ENCODE measurements around the gene GOLGA8Q.
"Not testable (repeated sequence)": the region's sequence is repeated elsewhere in the genome, so short reads cannot be mapped to it uniquely, and the experiment has no call there.

GOLGA8Q gene, protein sequence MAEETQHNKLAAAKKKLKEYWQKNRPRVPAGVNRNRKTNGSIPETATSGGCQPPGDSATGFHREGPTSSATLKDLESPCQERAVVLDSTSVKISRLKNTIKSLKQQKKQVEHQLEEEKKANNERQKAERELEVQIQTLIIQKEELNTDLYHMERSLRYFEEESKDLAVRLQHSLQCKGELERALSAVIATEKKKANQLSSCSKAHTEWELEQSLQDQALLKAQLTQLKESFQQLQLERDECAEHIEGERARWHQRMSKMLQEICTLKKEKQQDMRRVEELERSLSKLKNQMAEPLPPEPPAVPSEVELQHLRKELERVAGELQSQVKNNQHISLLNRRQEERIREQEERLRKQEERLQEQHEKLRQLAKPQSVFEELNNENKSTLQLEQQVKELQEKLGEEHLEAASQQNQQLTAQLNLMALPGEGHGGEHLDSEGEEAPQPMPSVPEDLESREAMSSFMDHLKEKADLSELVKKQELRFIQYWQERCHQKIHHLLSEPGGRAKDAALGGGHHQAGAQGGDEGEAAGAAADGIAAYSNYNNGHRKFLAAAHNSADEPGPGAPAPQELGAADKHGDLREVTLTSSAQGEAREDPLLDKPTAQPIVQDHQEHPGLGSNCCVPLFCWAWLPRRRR

GRCh38 chr15:30551750-30552149, at the start of gene GOLGA8Q:
Gene GOLGA8Q, plus strand, starts transcription at chr15:30552050. Its CDS starts 28 bp downstream, at chr15:30552078.
- DNase-seq (ENCODE audit: low read depth), result not testable (repeated sequence)

GRCh38 chr15:30502904-30503781, 48.7 kb upstream of the GOLGA8Q start:
- not testable (repeated sequence) for DNase-seq (ENCODE audit: low read depth)

GRCh38 chr15:30504162-30504843, 47.5 kb upstream of the GOLGA8Q start:
- not testable (repeated sequence) for DNase-seq (ENCODE audit: low read depth)

DNA sequence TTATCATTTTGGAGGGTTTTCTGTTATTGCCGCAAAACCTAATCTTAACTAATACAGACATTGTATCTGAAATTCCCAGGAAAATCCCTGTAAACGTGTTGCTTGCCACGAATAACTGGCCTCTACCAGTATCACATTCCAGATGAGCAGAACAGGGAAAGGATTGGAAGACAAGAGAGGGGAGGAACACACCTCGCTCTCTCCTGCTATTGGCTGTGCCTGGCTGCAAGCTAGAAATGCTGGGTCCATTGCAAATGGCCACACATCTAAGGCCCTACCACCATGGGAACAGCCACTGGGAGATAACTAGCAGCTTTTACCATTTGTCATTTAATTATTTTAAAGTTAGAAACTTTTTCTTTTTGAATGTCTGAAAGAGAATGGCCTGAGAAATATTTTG, 37.3 kb upstream of the GOLGA8Q start:
- not testable (repeated sequence) for DNase-seq (ENCODE audit: low read depth)

DNA sequence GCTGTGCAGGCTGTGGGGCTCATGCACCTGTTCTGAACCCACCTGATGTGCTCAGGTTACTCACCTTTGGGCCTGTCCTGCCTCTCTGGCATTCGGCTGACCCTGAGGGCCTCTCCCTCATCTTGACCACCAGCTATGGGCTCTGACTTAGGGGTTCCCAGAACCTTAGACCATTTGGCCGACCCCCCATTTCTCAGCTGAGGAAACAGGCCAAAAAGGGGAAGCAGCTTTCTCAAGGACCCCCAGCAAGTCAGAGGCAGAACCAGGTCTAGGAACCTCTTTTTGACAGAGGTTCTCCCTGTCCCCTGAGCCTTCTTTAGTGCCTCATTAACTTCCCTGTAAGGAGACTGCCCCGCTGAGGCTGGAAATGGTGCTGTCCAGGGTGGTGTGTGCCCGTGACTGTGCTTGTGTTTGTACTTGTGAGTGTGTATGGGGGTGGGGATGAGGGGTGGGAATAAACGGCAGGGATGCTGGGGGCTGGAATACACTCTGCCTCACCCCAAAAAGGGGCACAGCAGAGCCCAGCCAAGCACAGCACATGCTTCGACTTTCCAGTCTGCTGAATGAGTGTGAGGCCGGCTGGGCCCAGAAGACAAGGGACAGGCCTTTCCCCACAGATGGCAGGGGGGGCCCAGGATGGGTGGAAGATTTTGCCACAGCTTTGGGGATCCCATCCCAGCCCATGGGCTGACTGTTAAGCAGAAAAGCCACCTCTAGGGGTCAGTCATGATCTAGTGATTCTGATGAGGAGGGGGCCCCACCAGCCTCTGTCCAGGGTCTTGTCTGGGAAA, 28.2 kb upstream of the GOLGA8Q start:
- not testable (repeated sequence) for DNase-seq (ENCODE audit: low read depth)

- DNase-seq (ENCODE audit: low read depth), result not testable (repeated sequence)
Measured at GRCh38 chr15:30525912-30526311, 25.9 kb upstream of the GOLGA8Q start.

- not testable (repeated sequence) for DNase-seq (ENCODE audit: low read depth)
Measured at GRCh38 chr15:30529049-30529448, 22.8 kb upstream of the GOLGA8Q start.

DNA sequence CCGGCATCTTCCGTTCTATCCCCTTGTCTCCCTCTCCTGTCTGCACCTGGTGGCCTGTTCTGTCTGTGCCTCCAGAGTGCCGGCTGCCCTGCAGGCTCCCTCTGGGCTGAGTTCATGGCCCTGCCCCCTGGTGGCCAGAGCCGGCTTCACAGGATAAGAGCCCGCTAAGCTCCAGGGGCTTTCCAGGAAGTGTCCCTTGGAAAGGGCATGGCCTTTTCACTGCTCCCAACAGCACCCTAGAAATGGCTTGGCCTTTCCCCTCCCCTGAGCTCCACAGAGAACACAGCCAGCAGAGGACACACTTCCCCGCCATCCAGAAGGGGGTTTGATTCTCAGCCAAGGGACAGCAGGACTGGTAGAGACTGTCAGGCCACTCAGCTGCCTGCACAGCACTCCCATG, 15.1 kb downstream of the GOLGA8Q start:
- not testable (repeated sequence) for DNase-seq (ENCODE audit: low read depth)

GRCh38 chr15:30573012-30573491, 21.2 kb downstream of the GOLGA8Q start:
- not testable (repeated sequence) for DNase-seq (ENCODE audit: low read depth)

- not testable (repeated sequence) for DNase-seq (ENCODE audit: low read depth)
Measured at GRCh38 chr15:30579394-30579970, 27.6 kb downstream of the GOLGA8Q start.

DNA sequence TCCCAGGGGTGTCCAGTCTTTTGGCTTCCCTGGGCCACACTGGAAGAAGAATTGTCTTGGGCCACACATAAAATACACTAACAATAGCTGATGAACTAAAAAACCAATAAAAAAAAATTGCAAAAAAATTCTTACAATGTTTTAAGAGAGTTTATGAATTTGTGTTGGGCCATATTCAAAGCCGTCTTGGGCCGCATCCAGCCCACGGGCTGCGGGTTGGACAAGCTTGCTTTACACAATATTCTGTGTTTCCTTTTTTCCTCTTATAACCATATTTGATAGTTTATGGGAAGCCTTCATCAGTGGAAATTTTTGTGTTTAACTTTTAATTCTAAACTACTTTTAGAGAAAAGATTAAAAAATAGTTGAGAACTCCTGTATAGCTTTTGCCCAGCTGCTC, 28.9 kb downstream of the GOLGA8Q start:
- DNase-seq (ENCODE audit: low read depth), result not testable (repeated sequence)

- not testable (repeated sequence) for DNase-seq (ENCODE audit: low read depth)
Measured at GRCh38 chr15:30598953-30599352, 47.1 kb downstream of the GOLGA8Q start.

GRCh38 chr15:30603796-30604195, 51.9 kb downstream of the GOLGA8Q start, which contains the start of gene GOLGA8H:
Gene GOLGA8H, plus strand, starts transcription at chr15:30604028. Its CDS starts 98 bp downstream, at chr15:30604126.
- DNase-seq (ENCODE audit: low read depth), result not testable (repeated sequence)
